Fibroblast of gingiva (primary cell): ENCODE results near the gene IPO8.

Source experiments
- DNase-seq: peaks from one replicate; pipeline ENCODE4 v3.0.0-alpha.2; 2011; ENCODE audit warnings: low read depth

Gene IPO8

GRCh38 chr12:30695199-30696102 lies at the start of gene IPO8:
Gene IPO8, minus strand, starts transcription at chr12:30695869. Its CDS starts 222 bp downstream, at chr12:30695647.
- peak; percentile 94 for DNase-seq

DNA sequence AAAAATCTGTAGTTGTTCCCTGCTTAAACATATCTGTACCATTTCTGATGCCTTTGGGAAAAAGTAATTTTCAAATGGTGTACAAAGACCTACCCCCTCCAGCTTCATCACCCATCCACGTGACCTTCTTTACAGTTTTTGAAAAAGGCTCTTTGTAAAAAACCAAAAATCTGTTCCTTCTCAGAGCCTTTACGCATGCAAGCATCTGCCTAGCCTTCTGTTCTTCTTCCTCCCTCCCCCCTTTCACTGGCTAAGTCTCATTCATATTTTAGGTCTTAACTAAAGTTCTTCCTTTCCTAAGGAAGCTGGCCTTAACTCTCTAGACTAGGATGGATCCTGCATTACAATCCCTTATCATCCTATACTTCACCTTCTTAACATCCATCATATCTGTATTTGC lies 48.7 kb upstream of the IPO8 start:
- DNase-seq = no peak

- DNase-seq = no peak
Observed at GRCh38 chr12:30740274-30740673, 44.6 kb upstream of the IPO8 start.

DNA sequence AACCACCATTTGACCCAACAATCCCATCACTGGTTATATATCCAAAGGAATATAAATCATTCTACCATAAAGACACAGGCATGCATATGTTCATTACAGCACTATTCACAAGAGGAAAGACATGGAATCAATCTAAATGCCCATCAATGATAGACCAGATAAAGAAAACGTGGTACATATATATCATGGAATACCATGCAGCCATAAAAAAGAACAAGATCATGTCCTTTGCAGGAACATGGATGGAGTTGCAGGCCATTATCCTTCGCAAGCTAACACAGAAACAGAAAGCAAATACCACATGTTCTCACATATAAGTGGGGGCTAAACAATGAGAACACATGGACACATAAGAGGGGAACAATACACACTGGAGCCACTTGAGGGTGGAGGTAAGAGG lies 43.4 kb upstream of the IPO8 start:
- DNase-seq = no peak

- no peak for DNase-seq
Observed at GRCh38 chr12:30732954-30733637, 37.4 kb upstream of the IPO8 start.

GRCh38 chr12:30730011-30730410 lies 34.3 kb upstream of the IPO8 start:
- no peak for DNase-seq

- no peak for DNase-seq
Observed at GRCh38 chr12:30729547-30729946, 33.9 kb upstream of the IPO8 start.

DNA sequence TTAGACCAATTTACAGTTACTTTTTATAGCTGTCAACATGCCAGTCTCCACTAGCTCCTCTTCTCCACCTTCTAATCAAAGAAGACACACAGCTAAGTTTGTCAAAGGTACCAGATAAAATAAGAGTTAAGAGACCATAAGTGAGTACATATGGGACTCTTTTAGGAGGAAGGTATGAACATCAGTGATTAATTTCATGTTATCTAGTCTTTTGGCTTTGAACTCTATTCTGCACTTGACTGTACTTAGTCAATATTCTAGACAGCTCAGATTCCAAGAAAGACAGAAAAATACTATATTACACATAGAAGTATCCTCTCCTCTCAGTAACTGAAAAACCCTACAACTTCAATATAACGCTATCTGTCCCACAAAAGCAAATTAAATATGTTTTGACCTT lies 31.0 kb upstream of the IPO8 start:
- no peak for DNase-seq

DNA sequence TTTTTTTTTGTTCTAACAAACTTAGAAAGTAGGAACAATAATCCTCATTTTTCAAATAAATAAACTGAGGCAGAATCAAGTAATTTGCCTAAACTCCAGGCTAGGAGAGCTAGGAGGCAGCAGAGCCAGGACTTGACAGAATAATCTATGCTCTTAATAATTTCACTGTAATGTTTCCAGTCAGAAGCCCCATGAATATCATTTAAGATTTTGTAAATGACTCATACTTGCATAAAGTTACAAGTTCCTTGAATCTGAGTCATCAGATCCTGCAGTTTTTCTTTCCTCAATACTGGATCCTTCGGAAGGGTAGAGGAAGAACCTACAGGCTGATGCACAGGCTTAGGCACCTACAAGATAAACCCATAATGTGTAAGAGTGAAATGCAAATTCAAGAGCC lies 30.1 kb upstream of the IPO8 start:
- peak; percentile 62 for DNase-seq

DNA sequence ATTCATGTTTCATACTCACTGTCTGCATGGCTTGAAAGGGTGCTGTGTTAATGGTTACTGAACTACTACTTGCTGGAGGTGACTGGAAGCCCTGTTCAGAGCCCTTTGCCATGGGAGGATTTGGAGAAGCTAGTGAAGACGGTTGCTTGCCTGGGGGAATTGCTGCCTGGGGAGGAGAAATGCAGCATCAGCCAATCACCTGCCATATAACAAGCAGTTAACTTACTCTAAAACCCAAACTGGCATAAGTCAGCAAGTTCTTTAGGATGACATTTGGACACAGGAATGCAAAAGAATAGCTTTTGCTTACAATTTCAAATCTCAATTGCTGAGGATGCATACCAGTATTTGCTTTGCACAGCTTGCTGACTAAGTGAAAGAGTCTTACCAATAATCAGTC lies 23.4 kb upstream of the IPO8 start:
- DNase-seq = peak; percentile 61

DNA sequence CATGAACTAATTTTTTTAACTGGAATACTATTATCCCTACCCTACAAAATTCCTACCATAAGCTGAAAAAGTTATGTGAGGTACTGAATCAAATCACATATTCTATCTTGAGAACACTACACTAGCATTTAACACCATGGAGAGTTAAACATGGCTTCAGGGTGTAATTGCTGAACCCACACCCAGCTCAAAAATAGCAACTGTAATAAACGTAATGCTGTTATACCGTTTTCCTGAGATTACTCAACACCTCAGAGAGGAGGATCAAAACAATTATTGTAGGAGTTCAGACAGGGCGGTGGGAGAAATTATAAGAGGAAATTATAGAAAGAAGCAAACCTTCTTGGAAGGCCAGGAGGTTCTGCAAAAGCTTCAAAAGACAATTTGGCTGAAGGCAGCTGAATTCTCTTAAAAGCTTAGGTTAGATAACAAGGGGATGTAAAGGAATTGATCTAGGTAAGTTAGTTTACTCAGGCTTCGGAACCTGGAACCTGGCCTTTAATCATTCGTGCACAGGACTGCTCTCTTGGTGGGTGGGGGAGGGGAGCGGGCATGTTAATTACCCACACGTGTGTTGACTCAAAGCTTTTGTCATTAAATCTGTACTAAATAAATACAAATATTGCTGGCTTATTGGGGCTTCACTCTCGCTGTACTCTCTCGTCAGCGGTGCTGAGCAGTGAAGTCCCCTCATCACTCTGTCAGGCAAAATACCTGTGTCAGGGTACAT lies 12.1 kb upstream of the IPO8 start:
- DNase-seq = no peak

DNA sequence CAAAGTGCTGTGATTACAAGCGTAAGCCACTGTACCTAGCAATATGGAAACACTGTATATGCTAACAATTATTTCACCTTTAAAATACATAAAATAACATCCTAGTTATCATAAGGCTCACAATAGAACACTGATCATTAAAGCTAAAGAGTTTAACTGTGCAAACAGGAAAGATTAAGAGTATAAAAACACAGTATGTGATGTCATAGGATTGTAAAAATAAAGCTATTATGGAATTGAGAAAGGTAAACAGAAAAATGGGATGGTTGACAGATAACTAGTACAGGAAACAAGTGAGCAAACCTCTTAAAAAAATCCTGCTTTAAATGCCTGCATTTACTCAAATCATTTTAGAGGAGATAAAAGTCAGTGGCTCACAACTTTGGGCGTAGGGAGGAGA lies 10.8 kb upstream of the IPO8 start:
- DNase-seq = no peak

DNA sequence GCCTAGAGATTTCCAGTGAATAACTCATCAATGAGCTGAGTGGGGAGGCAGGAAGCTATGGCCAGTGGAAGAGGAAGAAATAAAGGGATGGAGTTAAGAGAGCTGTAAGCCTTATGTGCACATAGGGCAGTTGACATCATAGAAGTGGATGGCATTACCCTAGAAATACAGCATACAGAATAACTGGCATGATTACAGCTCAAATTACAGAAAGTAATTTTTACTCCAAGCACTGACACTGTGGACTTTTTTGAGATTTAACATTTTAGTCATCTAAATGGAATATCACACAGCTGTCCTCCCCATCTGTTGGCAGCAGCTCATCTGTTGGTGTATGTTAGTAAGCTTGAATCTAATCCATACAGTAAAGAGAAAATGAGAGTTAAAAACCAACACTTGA lies 5.4 kb upstream of the IPO8 start:
- no peak for DNase-seq

GRCh38 chr12:30700216-30700900 lies 4.7 kb upstream of the IPO8 start:
- DNase-seq = no peak

- DNase-seq = no peak
Observed at GRCh38 chr12:30698346-30698745, 2.7 kb upstream of the IPO8 start.

DNA sequence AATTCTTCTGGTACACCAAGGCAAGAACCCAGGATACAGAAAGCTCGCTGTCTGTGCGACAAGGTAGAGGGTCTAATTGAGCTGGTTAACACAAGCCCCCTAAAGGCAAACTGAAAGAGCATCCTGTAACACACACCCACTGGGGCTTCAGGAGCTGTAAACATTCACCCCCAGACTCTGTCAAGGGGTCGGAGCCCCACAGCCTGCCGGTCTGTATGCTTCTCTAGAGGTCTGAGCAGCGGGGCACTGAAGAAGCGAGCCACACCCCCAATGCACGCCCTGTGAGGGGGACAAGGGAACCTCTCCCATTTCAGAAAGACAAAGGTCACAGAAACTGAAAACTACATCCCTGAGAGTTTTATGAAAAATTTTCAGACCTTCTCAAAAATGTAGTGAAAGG lies 1.3 kb upstream of the IPO8 start:
- no peak for DNase-seq

DNA sequence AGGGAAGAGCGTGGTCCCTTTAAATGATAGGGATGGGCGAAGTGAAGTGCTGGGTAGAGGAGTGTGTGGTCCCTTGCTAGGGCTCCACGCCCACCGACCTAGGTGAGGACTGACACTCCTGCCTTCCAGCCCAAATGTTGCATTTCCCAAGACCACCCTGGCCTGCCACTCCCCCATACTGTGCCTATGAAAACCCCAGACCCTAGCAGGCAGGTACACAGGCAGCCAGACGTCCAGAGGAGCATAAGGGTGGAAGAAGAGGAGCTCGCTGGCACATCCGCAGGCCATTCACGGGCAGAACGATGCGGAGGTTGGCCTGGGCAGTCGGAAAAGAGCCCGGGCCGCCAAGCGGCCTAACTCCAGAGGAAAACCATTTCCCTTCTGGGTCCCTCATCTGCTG lies 817 bp upstream of the IPO8 start:
- no peak for DNase-seq

- no peak for DNase-seq
Observed at GRCh38 chr12:30696103-30696408, 387 bp upstream of the IPO8 start.

DNA sequence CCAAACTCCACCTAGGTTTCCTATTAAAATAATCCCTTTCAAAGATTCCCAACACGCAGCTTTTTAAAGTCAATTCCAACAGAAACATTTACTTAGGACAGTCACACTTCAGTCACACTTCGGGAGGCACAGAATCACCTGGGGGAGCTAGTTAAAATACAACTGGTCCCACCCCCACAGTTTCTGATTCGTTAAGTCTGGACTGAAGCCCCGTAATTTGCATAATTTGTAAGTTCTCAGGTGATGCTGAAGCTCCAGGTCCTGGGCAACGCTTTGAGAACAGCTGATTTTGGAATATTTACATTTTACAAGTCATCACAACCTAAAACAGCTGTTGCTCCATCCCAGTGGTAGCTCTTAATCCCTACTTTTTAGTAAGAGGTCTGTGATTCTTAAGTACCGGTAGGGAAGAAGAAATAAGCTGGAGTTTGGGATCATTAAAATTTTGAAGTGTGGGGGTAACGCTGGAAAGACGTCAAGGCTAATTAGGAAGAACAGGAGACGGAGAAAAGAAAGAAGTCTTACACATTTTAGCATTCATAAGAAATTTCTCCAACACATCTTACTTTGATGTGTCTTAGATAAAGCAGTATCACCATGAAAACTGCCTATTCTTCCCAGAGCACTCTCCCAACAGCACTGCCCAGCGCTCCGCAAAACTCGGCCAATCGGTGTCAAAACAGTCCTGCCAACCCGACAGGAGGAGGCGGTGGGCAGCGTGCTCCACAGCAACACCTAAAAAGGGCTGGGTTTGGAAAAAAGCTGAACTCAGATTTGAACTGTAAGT lies 1.1 kb downstream of the IPO8 start:
- peak; percentile 19 for DNase-seq

DNA sequence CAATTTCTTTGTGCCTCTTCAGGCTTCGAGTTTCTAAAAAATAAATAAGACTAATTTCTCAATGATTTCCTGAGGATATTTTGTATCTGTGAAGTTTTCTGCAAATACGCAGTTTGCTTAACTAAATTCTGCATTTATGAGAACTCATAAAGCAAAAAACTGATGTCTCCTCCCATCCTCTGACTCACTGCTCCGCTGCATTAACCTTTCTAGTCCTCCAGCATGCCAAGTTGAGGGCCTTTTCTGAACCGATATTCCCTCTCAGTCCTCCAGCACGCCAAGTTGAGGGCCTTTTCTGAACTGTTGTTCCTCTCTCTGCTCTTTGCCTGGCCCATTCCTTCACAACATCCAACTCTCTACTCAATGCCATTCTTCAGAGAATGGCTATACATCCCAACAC lies 3.2 kb downstream of the IPO8 start:
- peak; percentile 60 for DNase-seq

DNA sequence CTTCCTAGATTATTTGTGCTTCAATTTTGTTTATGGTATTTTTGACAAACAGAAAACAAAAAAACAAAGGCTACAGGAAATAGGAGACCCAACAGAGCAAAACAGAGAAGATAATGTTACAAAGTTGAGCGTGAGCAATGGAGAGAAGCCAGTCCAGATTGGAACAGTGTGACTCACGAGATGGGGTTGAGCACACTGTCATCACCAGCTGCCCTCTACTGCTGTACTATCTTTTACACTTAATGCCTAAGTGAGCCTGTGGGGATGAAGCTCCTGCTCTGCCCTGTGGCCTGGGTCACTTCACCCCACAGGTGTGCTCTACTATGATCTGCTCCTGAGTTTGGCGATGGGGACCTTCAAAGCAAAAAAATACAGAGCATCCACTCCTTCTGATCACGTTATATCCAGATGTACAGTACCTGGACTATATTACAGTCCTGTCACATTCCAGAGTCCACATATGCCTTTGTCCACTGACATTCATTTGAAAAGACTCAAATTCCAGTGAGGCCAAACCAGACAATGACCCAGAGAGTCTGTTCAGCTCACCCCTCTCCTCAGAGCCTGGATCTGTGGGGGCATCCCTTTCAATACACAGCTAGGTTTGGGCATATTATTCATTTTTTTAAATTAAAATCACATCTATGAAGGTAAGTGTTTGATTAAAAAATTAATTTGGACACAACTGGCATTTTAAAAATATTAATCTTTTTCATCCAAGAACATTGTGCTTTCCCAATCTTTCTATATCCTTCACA lies 4.4 kb downstream of the IPO8 start:
- DNase-seq = peak; percentile 79
